ENCODE results near the gene TOR4A. TPM values are rescaled to one million over a fixed set of nuclear protein-coding genes. Genes with fewer than 3 reads are reported as not detected.

The TOR4A gene
- total and polyA plus RNA-seq, 2 experiments from 2014 or later, result 2.0 to 19.0 TPM

- TF ChIP-seq REST (IDR thresholded peaks at IDR 0.05; ENCODE audit: unreplicated experiment), result no peak
- TF ChIP-seq STAT1 (IDR thresholded peaks at IDR 0.05; ENCODE audit: unreplicated experiment), result no peak
- TF ChIP-seq EZH2phosphoT487 (IDR thresholded peaks at IDR 0.05; ENCODE audit: unreplicated experiment), result no peak
- TF ChIP-seq ZNF114 (CRISPR knock-in tag; IDR thresholded peaks at IDR 0.05), result no peak
- TF ChIP-seq ETS1 (IDR thresholded peaks at IDR 0.05), result no peak
These were observed 30.6 kb downstream of the TOR4A start (continued) for GRCh38 chr9:137308057-137308619.

- no peak for ATAC-seq
- no peaks in the 10 kb centered on the region for H3K9me2 ChIP-seq (ENCODE audit: insufficient read depth)
- no peak overlapping the region for H3K27ac ChIP-seq (ENCODE audit: low read depth)
- no peak overlapping the region for H3K4me2 ChIP-seq
- H3K27me3 ChIP-seq (ENCODE audit: insufficient read depth), result no peaks in the 10 kb centered on the region
- no peaks in the 10 kb centered on the region for H4K20me1 ChIP-seq (replicated peaks; ENCODE audit: insufficient read depth)
- no peaks in the 10 kb centered on the region for H3K79me2 ChIP-seq (replicated peaks; ENCODE audit: insufficient read depth)
- no peak for DNase-seq (ENCODE audit: low spot score)
- Mint-ChIP-seq H3K27me3 (ENCODE audit: insufficient read depth, low read depth, poor library complexity) (peaks cover 8% of the 10 kb centered on the region), H3K4me3 (no peak overlapping the region), H3K9me3 (no peaks in the 10 kb centered on the region), H3K36me3 (ENCODE audit: low read depth) (no peaks in the 10 kb centered on the region), H3K4me1 (peaks cover 17% of the 10 kb centered on the region), H3K27ac (no peak overlapping the region)
- no peak overlapping the region for H2AFZ ChIP-seq
- H3K4me1 ChIP-seq (ENCODE audit: insufficient read depth), result peaks cover 13% of the 10 kb centered on the region; the same call in 1 of the 2 replicates
- H3K36me3 ChIP-seq (ENCODE audit: insufficient read depth), result no peaks in the 10 kb centered on the region
- no peaks in the 10 kb centered on the region for H3F3A ChIP-seq (replicated peaks; ENCODE audit: low read depth)
- H3K4me3 ChIP-seq, result no peak overlapping the region
- TF ChIP-seq ZNF331 (CRISPR knock-in tag; IDR thresholded peaks at IDR 0.05; ENCODE audit: low read depth) (no peak), NANOG (IDR thresholded peaks at IDR 0.05; ENCODE audit: borderline replicate concordance) (no peak), CREB1 (CRISPR knock-in tag; IDR thresholded peaks at IDR 0.05; ENCODE audit: low read depth) (no peak), REST (IDR thresholded peaks at IDR 0.05; ENCODE audit: unreplicated experiment) (no peak), EZH2phosphoT487 (IDR thresholded peaks at IDR 0.05; ENCODE audit: unreplicated experiment) (no peak), CTCF (conservative IDR thresholded peaks at IDR 0.05; ENCODE audit: low read depth in 2 of 2) (no peak), ETS1 (IDR thresholded peaks at IDR 0.05) (no peak), ZNF114 (CRISPR knock-in tag; IDR thresholded peaks at IDR 0.05) (no peak)
These were observed 32.1 kb downstream of the TOR4A start for GRCh38 chr9:137309368-137310188.

All from GM23338 (cell line).